GM18858 (cell line): Measurements from ENCODE around the gene SHROOM3.
A peak's percentile ranks its signal among the peaks of the same experiment; 100 is the strongest.

Experiments
- ATAC-seq: cut with Tn5 transposase; IDR thresholded peaks from one replicate; pipeline ENCODE4 v1.9.1; 2021; ENCODE audit not compliant: unreplicated experiment

The SHROOM3 gene

GRCh38 chr4:76688619-76689144 lies 253.7 kb downstream of the SHROOM3 start:
- no peak for ATAC-seq

DNA sequence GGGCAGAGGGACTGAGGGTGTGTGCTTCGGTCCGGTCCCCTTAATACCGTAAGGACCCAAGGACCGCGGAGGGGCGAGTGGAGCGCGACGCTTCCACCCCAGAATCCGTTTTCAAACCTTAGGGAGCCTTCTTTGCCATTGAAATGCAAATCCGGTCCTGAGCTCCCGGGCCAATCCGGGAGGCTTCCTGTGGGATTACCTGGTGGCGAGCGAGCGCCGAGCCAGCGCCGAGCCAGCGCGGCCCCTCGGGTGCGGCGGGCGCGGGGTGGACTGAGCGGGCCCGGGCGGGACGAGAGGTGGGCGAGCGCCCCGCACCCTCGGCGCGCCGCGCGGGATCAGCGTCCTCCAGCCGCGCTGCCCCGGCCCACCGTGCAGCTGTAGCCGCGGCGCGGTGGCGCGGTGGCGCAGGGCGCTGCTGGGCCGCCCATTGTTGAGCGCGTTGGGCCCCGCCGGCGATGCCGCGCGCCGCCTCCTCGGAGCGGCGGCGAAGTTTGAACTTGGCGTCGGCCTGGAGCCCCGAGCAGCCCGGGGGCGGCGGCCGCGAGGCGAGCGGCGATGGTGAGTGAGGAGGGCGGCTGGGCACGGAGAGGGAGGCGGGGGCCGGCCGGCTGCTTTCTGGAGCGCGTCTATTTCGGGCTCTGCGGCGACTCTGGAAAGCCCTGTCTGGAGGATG lies 254.3 kb downstream of the SHROOM3 start:
- no peak for ATAC-seq

- no peak for ATAC-seq
These were observed 255.2 kb downstream of the SHROOM3 start for GRCh38 chr4:76690011-76690905.

GRCh38 chr4:76690906-76691275 lies 255.9 kb downstream of the SHROOM3 start:
- ATAC-seq: no peak

GRCh38 chr4:76691807-76692582 lies 257.0 kb downstream of the SHROOM3 start:
- no peak for ATAC-seq

- ATAC-seq: no peak
These were observed 257.7 kb downstream of the SHROOM3 start for GRCh38 chr4:76692761-76693160.

DNA sequence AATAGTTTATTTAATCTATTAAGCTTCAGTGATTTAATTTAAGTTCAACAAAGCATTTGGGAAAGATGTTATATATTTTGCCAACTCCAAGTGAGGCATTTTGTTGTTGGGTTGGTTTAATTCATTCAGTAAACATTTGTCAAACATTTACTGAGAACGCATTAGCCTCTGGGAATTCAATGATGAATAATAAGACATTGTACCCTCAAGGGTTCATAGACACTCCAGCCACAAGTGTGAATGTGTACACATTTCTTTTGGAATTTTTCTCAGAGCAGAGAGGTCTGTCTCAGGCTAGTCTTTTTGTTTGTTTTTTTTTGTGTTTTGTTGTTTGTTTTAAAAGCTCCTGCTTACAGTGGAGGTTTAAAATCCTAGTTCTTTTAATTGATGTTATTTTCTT lies 259.0 kb downstream of the SHROOM3 start:
- ATAC-seq: no peak

DNA sequence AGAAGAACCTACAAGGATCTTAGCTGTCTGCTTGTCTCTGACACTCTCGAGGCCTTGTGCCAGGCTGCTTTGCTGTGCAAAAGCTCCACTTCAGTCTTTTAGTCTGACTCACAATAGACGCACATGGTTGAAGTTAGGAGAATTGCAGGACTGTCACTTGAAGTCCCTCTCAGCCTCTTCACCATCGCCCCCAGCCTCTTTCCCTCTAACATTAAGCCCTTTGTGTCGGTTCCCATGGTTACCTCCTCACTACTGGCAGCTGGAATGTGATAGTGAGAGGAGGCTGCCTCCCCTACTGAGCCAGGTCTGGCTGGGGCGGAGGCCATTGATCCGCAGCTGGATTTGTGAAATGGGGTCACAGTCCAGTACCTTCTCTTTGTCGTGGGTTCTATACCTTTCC lies 261.1 kb downstream of the SHROOM3 start:
- ATAC-seq: no peak

- peak; percentile 89 for ATAC-seq
These were observed 262.2 kb downstream of the SHROOM3 start for GRCh38 chr4:76697129-76697803.

- ATAC-seq: no peak
These were observed 263.1 kb downstream of the SHROOM3 start for GRCh38 chr4:76698141-76698540.

- no peak for ATAC-seq
These were observed 264.8 kb downstream of the SHROOM3 start for GRCh38 chr4:76699751-76700310.

DNA sequence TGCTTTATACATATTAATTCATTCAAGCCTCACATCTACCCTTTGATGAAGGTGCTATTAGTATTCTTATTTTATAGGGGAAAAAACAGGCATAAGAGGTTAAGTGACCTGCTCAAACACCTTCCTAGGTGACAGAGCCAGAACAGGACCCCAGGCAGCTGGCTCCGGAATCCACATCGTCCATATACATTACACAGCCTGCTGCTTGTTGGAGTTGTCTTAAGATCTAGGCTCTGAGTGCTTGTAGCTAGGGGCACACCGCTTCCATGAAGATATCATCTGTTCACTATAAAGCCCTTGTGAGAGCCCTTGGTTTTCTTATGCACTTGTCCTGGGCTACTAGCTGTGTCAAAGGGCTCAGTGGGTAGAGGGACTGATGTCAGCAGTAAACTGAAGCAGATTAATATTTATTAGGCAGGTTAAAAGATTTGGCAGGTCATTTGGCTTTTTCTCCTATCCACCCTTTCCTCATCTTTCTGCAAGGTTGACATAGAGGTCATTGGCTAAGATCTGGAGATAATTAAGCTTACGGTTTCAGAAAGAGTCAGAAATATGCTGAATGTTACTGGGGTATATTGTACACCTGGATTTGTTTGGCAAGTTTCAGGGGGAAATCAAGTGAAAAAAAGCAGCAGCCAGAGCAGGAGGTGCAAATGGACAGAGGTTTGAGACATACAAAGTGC lies 267.6 kb downstream of the SHROOM3 start:
- ATAC-seq: no peak

DNA sequence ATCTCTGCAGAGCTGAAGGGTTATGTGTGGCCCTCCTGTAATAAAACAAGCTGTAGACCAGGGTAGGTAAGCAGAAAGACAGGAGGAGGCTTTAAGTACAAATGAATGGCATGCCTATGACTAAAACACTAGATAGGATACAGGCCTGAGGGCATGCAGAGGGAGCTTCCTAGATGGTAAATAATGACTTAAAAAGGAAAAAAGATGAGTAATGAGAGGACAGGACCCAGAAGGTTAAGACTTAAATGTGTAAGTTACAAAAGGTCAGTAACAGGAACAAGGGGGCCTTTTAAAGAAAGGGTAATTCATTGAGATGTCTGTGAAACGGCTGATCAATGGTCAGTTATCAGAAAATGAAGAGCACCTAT lies 268.1 kb downstream of the SHROOM3 start:
- no peak for ATAC-seq

GRCh38 chr4:76703676-76704075 lies 268.6 kb downstream of the SHROOM3 start:
- ATAC-seq: no peak

GRCh38 chr4:76704133-76704881 lies 269.3 kb downstream of the SHROOM3 start:
- no peak for ATAC-seq

GRCh38 chr4:76705472-76705871 lies 270.4 kb downstream of the SHROOM3 start:
- ATAC-seq: no peak

GRCh38 chr4:76706581-76706980 lies 271.6 kb downstream of the SHROOM3 start:
- no peak for ATAC-seq

DNA sequence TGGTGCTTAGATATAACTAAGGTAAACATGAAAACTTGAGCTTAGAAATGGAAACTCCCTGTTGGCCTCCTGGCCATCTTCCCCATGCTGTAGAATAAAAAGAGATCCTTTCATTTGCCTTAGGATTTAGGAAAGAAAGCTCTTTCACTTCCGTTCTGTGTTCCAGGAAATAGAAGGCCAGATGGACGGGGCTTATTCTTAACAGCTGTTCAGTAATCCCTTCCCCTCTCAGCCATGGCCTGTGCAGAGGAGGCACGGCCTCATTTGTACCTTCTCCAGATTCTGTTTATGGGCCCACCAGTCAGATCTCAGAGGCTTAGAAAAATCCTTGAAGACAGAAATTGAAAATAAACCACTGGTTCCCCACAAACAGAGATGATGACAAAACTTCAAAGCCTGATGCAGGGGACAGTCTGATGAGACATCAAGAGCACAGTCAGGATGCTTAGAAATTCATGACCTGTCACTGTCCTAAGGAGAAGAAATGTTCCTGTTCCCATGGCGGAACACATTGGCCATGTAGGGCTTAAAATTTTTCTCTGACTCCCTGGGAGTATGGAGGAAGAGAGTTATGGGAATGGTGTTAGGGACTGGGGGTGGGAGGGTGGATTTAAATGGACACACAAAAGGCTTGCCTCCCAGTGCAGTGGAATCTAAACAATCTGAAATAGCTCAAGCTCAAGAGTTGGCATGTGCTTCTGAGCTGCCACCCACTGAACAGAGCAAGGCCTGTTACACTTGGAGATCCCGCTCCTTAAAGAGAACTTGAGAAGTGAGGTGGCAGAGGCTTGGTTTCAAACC lies 274.1 kb downstream of the SHROOM3 start:
- no peak for ATAC-seq

DNA sequence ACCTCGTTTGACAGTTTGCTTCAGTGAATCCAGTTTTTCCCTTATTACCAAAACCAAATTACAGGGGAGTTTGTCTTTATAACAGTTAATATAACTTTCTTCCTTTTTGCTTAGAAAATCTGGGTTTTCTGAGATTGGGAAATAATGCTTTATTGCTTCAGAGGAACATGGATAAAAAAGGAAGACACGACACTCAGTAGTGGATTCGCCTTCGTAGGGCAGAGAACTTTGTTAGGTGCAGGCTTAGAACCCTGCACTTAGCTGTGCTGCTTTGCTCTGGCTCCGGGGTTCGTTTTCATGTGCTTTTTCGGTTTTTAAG lies 274.7 kb downstream of the SHROOM3 start:
- ATAC-seq: no peak
